Keratinocyte (primary cell): Measurements from ENCODE around the gene PHOSPHO1. TPM values are rescaled to one million over a fixed set of nuclear protein-coding genes. Genes with fewer than 3 reads are reported as not detected.

Experiments used
- DNase-seq: peaks from one replicate; pipeline ENCODE4 v3.0.0-alpha.2; 2011; ENCODE audit warnings: low read depth, missing footprints, low spot score
- FAIRE-seq: peaks from 2 replicates; lab custom pipeline; 2011; peaks lifted over from hg19 to GRCh38; lab: Jason Lieb, UNC
- H2AFZ ChIP-seq: 2 replicates; pipeline ENCODE4 v1.6.0; 2012; ENCODE audit warnings: low read length, control low read depth, inconsistent platforms; ENCODE audit not compliant: control insufficient read depth
- H3K27ac ChIP-seq: 2 replicates; pipeline ENCODE4 v1.5.1; 2011; ENCODE audit warnings: low read length; ENCODE audit not compliant: control insufficient read depth, insufficient read depth
- H3K27me3 ChIP-seq: 3 replicates; pipeline ENCODE4 v1.6.0; 2011; ENCODE audit warnings: low read length; ENCODE audit not compliant: control insufficient read depth, insufficient read depth; ENCODE audit errors: extremely low read depth
- H3K36me3 ChIP-seq, 2 experiments: 2 replicates in 1 of 2; 3 replicates in 1 of 2; pipeline ENCODE4 v1.5.1; 2011; ENCODE audit warnings: low read length in 2 of 2, mild to moderate bottlenecking in 1 of 2; ENCODE audit not compliant: control insufficient read depth in 2 of 2, insufficient read depth in 2 of 2; ENCODE audit errors: extremely low read depth in 1 of 2
- H3K4me1 ChIP-seq: 3 replicates; pipeline ENCODE4 v1.5.1; 2011; ENCODE audit warnings: low read length; ENCODE audit not compliant: control insufficient read depth, insufficient read depth; ENCODE audit errors: extremely low read depth
- H3K4me2 ChIP-seq: 3 replicates; pipeline ENCODE4 v1.6.0; 2011; ENCODE audit warnings: low read depth, low read length; ENCODE audit not compliant: control insufficient read depth, insufficient read depth; ENCODE audit errors: extremely low read depth
- H3K4me3 ChIP-seq, 3 experiments: fragments of 200-600 bp in 1 of 3; sonication (generic) in 1 of 3; 2 replicates in 2 of 3; 3 replicates in 1 of 3; pipeline ENCODE4 v1.5.1; 2011 to 2016; ENCODE audit warnings: low read length in 3 of 3, mild to moderate bottlenecking in 3 of 3, control low read depth in 2 of 3, inconsistent platforms in 1 of 3, low read depth in 1 of 3, mixed read lengths in 1 of 3, mixed run types in 1 of 3, moderate library complexity in 1 of 3; ENCODE audit not compliant: control insufficient read depth in 2 of 3, insufficient read depth in 2 of 3; ENCODE audit errors: extremely low read depth in 1 of 3
- H3K79me2 ChIP-seq: 2 replicates; pipeline ENCODE4 v1.6.0; 2012; ENCODE audit warnings: low read length; ENCODE audit not compliant: control insufficient read depth, insufficient read depth
- H3K9ac ChIP-seq: 3 replicates; pipeline ENCODE4 v1.6.0; 2011; ENCODE audit warnings: low read length; ENCODE audit not compliant: control insufficient read depth, insufficient read depth; ENCODE audit errors: extremely low read depth
- H3K9me1 ChIP-seq: 3 replicates; pipeline ENCODE4 v1.6.0; 2011; ENCODE audit warnings: low read length; ENCODE audit not compliant: control insufficient read depth, insufficient read depth; ENCODE audit errors: extremely low read depth
- H3K9me3 ChIP-seq: 2 replicates; pipeline ENCODE4 v1.5.1; 2012; ENCODE audit warnings: low read depth, low read length; ENCODE audit not compliant: control insufficient read depth
- H4K20me1 ChIP-seq: 3 replicates; pipeline ENCODE4 v1.6.0; 2011; ENCODE audit warnings: low read length; ENCODE audit not compliant: control insufficient read depth, insufficient read depth; ENCODE audit errors: extremely low read depth
- CTCF ChIP-seq, 3 experiments: IDR thresholded peaks in 1 of 3; conservative IDR thresholded peaks in 1 of 3; optimal IDR thresholded peaks in 1 of 3; 2 replicates in 2 of 3; 3 replicates in 1 of 3; pipeline versions ENCODE3 to v1.5.1; 2011; ENCODE audit warnings: low read length in 3 of 3, mild to moderate bottlenecking in 3 of 3, moderate library complexity in 2 of 3, control low read depth in 1 of 3, inconsistent platforms in 1 of 3; ENCODE audit not compliant: insufficient read depth in 2 of 3; ENCODE audit errors: extremely low read depth in 1 of 3
- EZH2 ChIP-seq: IDR thresholded peaks from one replicate; pipeline ENCODE4 v1.6.1; 2012; ENCODE audit warnings: inconsistent platforms, mild to moderate bottlenecking, low read length, moderate library complexity
- dilution Hi-C: fragments of 300-500 bp; cut with MboI; formaldehyde crosslinking; loops from one replicate; pipeline ENCODE4 v1.7.0; 2020; ENCODE audit warnings: low sequenced_read_pairs; ENCODE audit not compliant: extremely low pct_ligation_motif_present
- polyA plus RNA-seq, 5 experiments: library from polyadenylated mRNA; depleted of rRNA in 3 of 5; stranded (reverse) in 3 of 5; stranded (forward) in 1 of 5; unstranded in 1 of 5; fragments of >200 nt; gene quantifications; 1 replicate in 1 of 5; 2 replicates in 3 of 5; 3 replicates in 1 of 5; pipeline versions ENCODE4 v1.2.1 to v1.2.3, GENCODE V29; 2011 to 2012; ENCODE audit warnings: missing spikeins in 2 of 5, low read depth in 1 of 5, low replicate concordance in 1 of 5

Gene PHOSPHO1
- polyA plus RNA-seq, 1 donor (not counting 4 experiments of a cell fraction or from before 2014, with no cell fraction given) = 0.04 TPM

GRCh38 chr17:49217651-49218413 lies 12.8 kb downstream of the PHOSPHO1 start:
- DNase-seq = no peak
- dilution Hi-C loops = no loop called here
- no peak for TF ChIP-seq EZH2
- TF ChIP-seq CTCF (optimal IDR thresholded peaks at IDR 0.05 in 1 of 3, IDR thresholded peaks at IDR 0.05 in 1 of 3, conservative IDR thresholded peaks at IDR 0.05 in 1 of 3; ENCODE audit: extremely low read depth in 1 of 3, insufficient read depth in 2 of 3, low read length in 3 of 3) = no peak
- FAIRE-seq = no peak
- H3K9ac ChIP-seq = no peak overlapping the region
- no peak overlapping the region for H3K27ac ChIP-seq
- no peaks in the 10 kb centered on the region for H3K4me1 ChIP-seq
- H4K20me1 ChIP-seq = no peaks in the 10 kb centered on the region
- H3K36me3 ChIP-seq = no peaks in the 10 kb centered on the region
- H3K4me2 ChIP-seq = no peak overlapping the region
- H3K4me3 ChIP-seq = no peak overlapping the region
- H2AFZ ChIP-seq = no peak overlapping the region
- no peaks in the 10 kb centered on the region for H3K9me3 ChIP-seq
- no peaks in the 10 kb centered on the region for H3K79me2 ChIP-seq
- no peaks in the 10 kb centered on the region for H3K9me1 ChIP-seq
- peaks cover 15% of the 10 kb centered on the region for H3K27me3 ChIP-seq

GRCh38 chr17:49216953-49217650 lies 13.5 kb downstream of the PHOSPHO1 start:
- no peak overlapping the region for H2AFZ ChIP-seq
- no peak overlapping the region for H3K27ac ChIP-seq
- H3K36me3 ChIP-seq = no peaks in the 10 kb centered on the region
- dilution Hi-C loops = no loop called here
- H3K9me1 ChIP-seq = no peaks in the 10 kb centered on the region
- H3K4me3 ChIP-seq = no peak overlapping the region
- TF ChIP-seq EZH2 = no peak
- TF ChIP-seq CTCF (optimal IDR thresholded peaks at IDR 0.05 in 1 of 3, IDR thresholded peaks at IDR 0.05 in 1 of 3, conservative IDR thresholded peaks at IDR 0.05 in 1 of 3; ENCODE audit: extremely low read depth in 1 of 3, insufficient read depth in 2 of 3, low read length in 3 of 3) = no peak
- H3K9me3 ChIP-seq = no peaks in the 10 kb centered on the region
- no peak for FAIRE-seq
- no peaks in the 10 kb centered on the region for H3K4me1 ChIP-seq
- H4K20me1 ChIP-seq = no peaks in the 10 kb centered on the region
- no peaks in the 10 kb centered on the region for H3K79me2 ChIP-seq
- no peak overlapping the region for H3K4me2 ChIP-seq
- peaks cover 11% of the 10 kb centered on the region for H3K27me3 ChIP-seq
- no peak overlapping the region for H3K9ac ChIP-seq
- no peak for DNase-seq
